IMR-90 (cell line): ENCODE data around the gene DBN1. TPM values are rescaled to one million over a fixed set of nuclear protein-coding genes. Genes with fewer than 3 reads are reported as not detected.

Source experiments
- ATAC-seq: fragments of 200-7000 bp; cut with Tn5 transposase; 2 replicates; pipeline ENCODE4 v1.9.1; 2020; ENCODE audit warnings: low read depth, mild to moderate bottlenecking, moderate library complexity
- BruUV-seq: library from RNA; stranded (reverse); fragments of 400-500 nt; replicated peaks from 2 replicates; lab custom pipeline; 2021; lab: Mats Ljungman, UMichigan
- CTCF ChIA-PET: fragments of 300-600 bp; formaldehyde crosslinking; extraction: SDS; loops from one replicate; lab custom pipeline; 2021; ENCODE audit warnings: antibody characterized with exemption; lab: Yijun Ruan, JAX
- POLR2A ChIA-PET: fragments of 300-600 bp; sonication (Branson Sonifier 250); formaldehyde crosslinking; loops from one replicate; lab custom pipeline; 2022; ENCODE audit warnings: antibody characterized with exemption; ENCODE audit not compliant: unreplicated experiment; lab: Charles Lee
- DNase-seq: peaks from one replicate; pipeline ENCODE4 v3.0.0; 2013
- H2AFZ ChIP-seq: replicated peaks from 2 replicates; pipeline ENCODE3; 2013; ENCODE audit warnings: low read length, mild to moderate bottlenecking; ENCODE audit not compliant: poor library complexity
- H2AK5ac ChIP-seq: 2 replicates; pipeline ENCODE4 v1.6.1; 2013; ENCODE audit warnings: low read depth, low read length, inconsistent platforms
- H2AK9ac ChIP-seq: replicated peaks from 2 replicates; pipeline ENCODE3; 2013; ENCODE audit warnings: mild to moderate bottlenecking, low read depth, low read length, moderate library complexity; ENCODE audit not compliant: poor library complexity
- H2BK120ac ChIP-seq: 2 replicates; pipeline ENCODE4 v1.6.1; 2013; ENCODE audit warnings: low read depth, low read length, inconsistent platforms
- H2BK15ac ChIP-seq: 3 replicates; pipeline ENCODE4 v1.6.1; 2013; ENCODE audit warnings: low read depth, low read length, inconsistent platforms
- H2BK20ac ChIP-seq: 2 replicates; pipeline ENCODE4 v1.6.1; 2013; ENCODE audit warnings: low read depth, mild to moderate bottlenecking, inconsistent platforms, low read length, moderate library complexity
- H2BK5ac ChIP-seq: 2 replicates; pipeline ENCODE4 v1.6.1; 2013; ENCODE audit warnings: mild to moderate bottlenecking, low read depth, low read length, inconsistent platforms; ENCODE audit not compliant: poor library complexity, severe bottlenecking
- H3K14ac ChIP-seq: replicated peaks from 2 replicates; pipeline ENCODE4 v1.6.1; 2013; ENCODE audit warnings: low read depth, low read length, inconsistent platforms
- H3K18ac ChIP-seq: 2 replicates; pipeline ENCODE4 v1.6.1; 2013; ENCODE audit warnings: low read depth, low read length, control low read depth
- H3K23ac ChIP-seq: 2 replicates; pipeline ENCODE4 v1.6.1; 2013; ENCODE audit warnings: low read depth, low read length, inconsistent platforms
- H3K27ac ChIP-seq: 2 replicates; pipeline ENCODE4 v1.5.1; 2013; ENCODE audit warnings: mild to moderate bottlenecking, control low read depth, low read length; ENCODE audit not compliant: insufficient read depth
- H3K27me3 ChIP-seq: 2 replicates; pipeline ENCODE4 v1.6.1; 2013; ENCODE audit warnings: low read length; ENCODE audit not compliant: control insufficient read depth, insufficient read depth
- H3K36me3 ChIP-seq: 2 replicates; pipeline ENCODE4 v1.6.1; 2013; ENCODE audit warnings: low read length, mixed read lengths; ENCODE audit not compliant: control insufficient read depth, insufficient read depth
- H3K4ac ChIP-seq: 2 replicates; pipeline ENCODE4 v1.6.1; 2013; ENCODE audit warnings: low read depth, low read length, inconsistent platforms
- H3K4me1 ChIP-seq: 2 replicates; pipeline ENCODE4 v1.6.1; 2013; ENCODE audit warnings: low read length, mixed read lengths; ENCODE audit not compliant: control insufficient read depth, insufficient read depth
- H3K4me2 ChIP-seq: 2 replicates; pipeline ENCODE4 v1.6.1; 2013; ENCODE audit warnings: low read depth, mild to moderate bottlenecking, control low read depth, low read length, moderate library complexity
- H3K4me3 ChIP-seq: 2 replicates; pipeline ENCODE4 v1.5.1; 2013; ENCODE audit warnings: low read depth, mild to moderate bottlenecking, control low read depth, low read length, moderate library complexity; ENCODE audit not compliant: insufficient read depth
- H3K56ac ChIP-seq: 2 replicates; pipeline ENCODE4 v1.6.1; 2013; ENCODE audit warnings: low read length, inconsistent platforms; ENCODE audit not compliant: insufficient read depth; ENCODE audit errors: extremely low read depth
- H3K79me1 ChIP-seq, 2 experiments: 2 replicates each; pipeline ENCODE4 v1.6.1; 2013; ENCODE audit warnings: low read length in 2 of 2, inconsistent platforms in 1 of 2, low read depth in 1 of 2
- H3K9ac ChIP-seq: 2 replicates; pipeline ENCODE4 v1.6.1; 2013; ENCODE audit warnings: low read depth, low read length, control low read depth
- H3K9me1 ChIP-seq: 2 replicates; pipeline ENCODE4 v1.6.1; 2013; ENCODE audit warnings: low read length, inconsistent platforms; ENCODE audit not compliant: insufficient read depth
- H3K9me3 ChIP-seq: 2 replicates; pipeline ENCODE4 v1.6.1; 2013; ENCODE audit warnings: low read length; ENCODE audit not compliant: control insufficient read depth, insufficient read depth
- H4K20me1 ChIP-seq: 2 replicates; pipeline ENCODE4 v1.6.1; 2013; ENCODE audit warnings: low read length, inconsistent platforms; ENCODE audit not compliant: insufficient read depth
- H4K5ac ChIP-seq: 2 replicates; pipeline ENCODE4 v1.6.1; 2013; ENCODE audit warnings: mild to moderate bottlenecking, low read depth, low read length, control low read depth
- H4K8ac ChIP-seq, 2 experiments: 2 replicates each; pipeline ENCODE4 v1.6.1; 2013; ENCODE audit warnings: low read depth in 2 of 2, low read length in 2 of 2, control low read depth in 1 of 2, inconsistent platforms in 1 of 2
- H4K91ac ChIP-seq: 2 replicates; pipeline ENCODE4 v1.6.1; 2013; ENCODE audit warnings: low read depth, low read length, inconsistent platforms; ENCODE audit not compliant: insufficient read depth
- CEBPB ChIP-seq: IDR thresholded peaks from 2 replicates; pipeline ENCODE4 v1.6.1; 2012; ENCODE audit warnings: low read depth, low read length, improper control_type of control experiment
- FOS ChIP-seq: fragments of 150-350 bp; IDR thresholded peaks from 2 replicates; pipeline ENCODE4 v1.6.1; 2016; ENCODE audit warnings: low read depth, low read length
- MAFK ChIP-seq: IDR thresholded peaks from 2 replicates; pipeline ENCODE4 v1.6.1; 2012; ENCODE audit warnings: low read depth, low read length, improper control_type of control experiment
- MAZ ChIP-seq: IDR thresholded peaks from 2 replicates; pipeline ENCODE4 v1.6.1; 2012; ENCODE audit warnings: low read depth, mild to moderate bottlenecking, low read length, improper control_type of control experiment, moderate library complexity, borderline replicate concordance
- NFE2L2 ChIP-seq: fragments of 150-350 bp; IDR thresholded peaks from 2 replicates; pipeline ENCODE4 v1.6.1; 2016; ENCODE audit warnings: low read depth, mild to moderate bottlenecking, low read length
- RAD21 ChIP-seq: IDR thresholded peaks from 2 replicates; pipeline ENCODE4 v1.6.1; 2012; ENCODE audit warnings: low read length, improper control_type of control experiment
- SMC3 ChIP-seq: fragments of 150-350 bp; IDR thresholded peaks from 2 replicates; pipeline ENCODE4 v1.6.1; 2016; ENCODE audit warnings: low read depth, mild to moderate bottlenecking, antibody characterized with exemption, low read length, moderate library complexity
- WGBS, 2 experiments: methylation state at CpG; one replicate each; pipeline versions ENCODE4 v1.1.5 to v1.1.7; 2013; ENCODE audit warnings: missing lambda C conversion rate in 2 of 2; ENCODE audit not compliant: insufficient read length in 1 of 2; ENCODE audit errors: extremely low coverage in 2 of 2; 5-methylcytosine and 5-hydroxymethylcytosine counted together
- dilution Hi-C: fragments of 300-500 bp; cut with HindIII; formaldehyde crosslinking; loops from one replicate; pipeline ENCODE4 v1.14.3; 2018; ENCODE audit warnings: low sequenced_read_pairs; ENCODE audit not compliant: unreplicated experiment
- in situ Hi-C: fragments of 300-500 bp; cut with MboI; formaldehyde crosslinking; loops from 3 replicates; pipeline ENCODE4 v1.14.3; 2019; ENCODE audit warnings: low sequenced_read_pairs, inconsistent platforms, mixed read lengths
- intact Hi-C: fragments of 100-400 bp; cut with micrococcal nuclease; formaldehyde crosslinking; loops from 2 replicates; pipeline ENCODE4 v1.10.0; 2022
- polyA plus RNA-seq, 3 experiments: library from polyadenylated mRNA; depleted of rRNA; stranded (reverse); fragments of >200 nt; gene quantifications; 2 replicates each; pipeline ENCODE4 v1.2.3, GENCODE V29; 2012; ENCODE audit warnings: low replicate concordance in 1 of 3
- total RNA-seq: library from RNA; depleted of rRNA; stranded (reverse); fragments of >200 nt; gene quantifications from 2 replicates; pipeline ENCODE4 v1.2.3, GENCODE V29; 2012
- TF ChIP-seq, protein P1 (sequence below): conservative IDR thresholded peaks from 2 replicates; pipeline ENCODE4 v1.5.1; 2012; ENCODE audit warnings: mild to moderate bottlenecking, low read depth, low read length, improper control_type of control experiment
- TF ChIP-seq, protein P2 (sequence below): fragments of 150-350 bp; IDR thresholded peaks from 2 replicates; pipeline ENCODE4 v1.6.1; 2017; ENCODE audit warnings: mild to moderate bottlenecking, antibody characterized with exemption, low read length, low read depth

DBN1 gene
- total and polyA plus RNA-seq, 2 of the 4 experiments (the other 2 are of a cell fraction) = 122 to 187 TPM

DNA sequence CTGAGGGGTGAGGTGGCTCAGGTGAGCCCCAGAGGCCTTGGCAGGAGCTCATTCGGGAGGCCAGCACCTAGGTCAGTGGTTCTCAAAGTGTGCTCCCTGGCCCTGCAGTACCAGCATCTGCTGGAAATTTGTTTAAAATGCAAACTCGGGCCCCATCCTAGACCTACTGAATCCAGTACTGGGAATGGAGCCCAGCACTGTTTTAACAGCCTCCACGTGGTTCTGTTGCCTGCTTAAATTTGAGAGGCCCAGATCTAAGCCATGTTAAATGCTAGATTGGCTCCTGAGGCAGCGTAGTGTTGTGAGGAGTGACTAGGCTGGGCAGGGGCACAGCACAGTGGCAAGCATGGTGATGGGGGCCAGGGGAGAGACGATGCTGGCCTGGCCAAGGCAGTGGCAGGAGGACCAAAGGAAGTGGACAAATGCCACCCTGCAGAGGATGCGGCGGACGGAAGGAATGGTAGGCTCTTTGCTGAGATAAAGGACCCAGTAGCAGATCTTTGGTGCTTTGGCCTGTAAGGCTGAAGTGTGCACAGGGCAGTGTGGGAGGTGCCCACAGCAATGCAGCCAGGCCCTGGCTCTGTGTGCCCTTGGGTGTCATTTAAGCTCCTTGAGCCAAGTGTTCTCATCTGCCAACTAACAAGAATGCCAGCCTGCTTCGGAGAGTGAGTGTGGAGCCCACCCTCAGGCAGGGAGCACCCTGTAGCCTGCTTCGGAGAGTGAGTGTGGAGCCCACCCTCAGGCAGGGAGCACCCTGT lies 22.6 kb downstream of the DBN1 start (continued):
- TF ChIP-seq NFE2L2 = no peak

DNA sequence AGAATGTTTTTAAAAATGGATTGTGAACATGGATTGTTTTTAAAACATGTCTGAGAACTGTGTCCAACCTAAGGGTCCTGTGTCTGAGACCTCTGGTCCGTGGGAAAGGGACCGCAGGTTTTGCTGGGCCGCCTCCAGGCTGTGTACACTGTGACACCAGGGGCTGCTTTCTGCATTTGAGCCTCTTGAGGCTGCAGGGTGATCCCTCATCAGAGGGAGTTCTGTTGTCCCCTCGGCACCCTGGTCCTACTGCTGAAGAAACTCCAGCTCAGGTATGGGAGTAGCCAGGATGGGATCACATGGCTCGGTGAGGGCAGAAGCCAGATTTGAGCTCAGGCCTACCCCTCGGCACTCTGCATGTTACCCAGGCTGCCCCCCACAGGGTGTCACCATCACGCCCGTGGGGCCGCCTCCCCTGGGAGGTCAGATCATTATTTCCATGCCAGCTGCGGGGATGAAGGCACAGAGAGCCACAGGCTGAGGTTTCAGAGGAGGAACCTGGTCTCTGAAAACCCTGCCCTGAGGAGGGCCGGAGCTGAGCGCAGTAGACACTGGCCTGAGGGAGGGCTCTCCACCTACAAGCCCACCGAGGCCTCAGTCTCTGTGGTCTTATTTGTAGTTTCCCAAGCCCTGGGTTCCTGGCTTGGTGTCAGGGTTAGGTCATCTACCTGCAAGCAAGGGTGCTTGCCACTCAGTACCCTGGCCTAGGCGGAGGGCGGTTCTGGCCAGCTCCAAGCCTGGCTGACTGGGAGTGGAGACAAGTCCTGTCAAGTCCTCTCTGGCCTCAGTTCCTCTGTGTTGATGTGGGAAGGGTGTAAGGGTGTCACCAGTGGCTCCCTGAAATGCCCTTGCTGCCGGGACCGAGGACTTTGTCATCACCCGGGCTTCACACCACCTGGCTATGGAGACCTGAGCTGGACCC lies 24.0 kb downstream of the DBN1 start:
- Histone ChIP-seq H2BK20ac (no peak overlapping the region), H2AFZ (no peak overlapping the region), H3K27me3 (no peaks in the 10 kb centered on the region), H3K4me3 (no peak overlapping the region), H2BK120ac (no peak overlapping the region), H3K14ac (no peak overlapping the region), H3K9me3 (no peaks in the 10 kb centered on the region), H4K91ac (no peak overlapping the region), H3K36me3 (no peaks in the 10 kb centered on the region), H3K9ac (no peak overlapping the region), H2AK9ac (peak overlapping the region; percentile 70), H2BK5ac (no peak overlapping the region), H4K8ac (no peak overlapping the region), H3K4me1 (peaks cover 13% of the 10 kb centered on the region), H3K9me1 (peaks cover 4% of the 10 kb centered on the region; the same call in 1 of the 2 replicates), H2BK15ac (no peak overlapping the region), H4K5ac (no peak overlapping the region), H2AK5ac (no peak overlapping the region), H4K20me1 (peaks cover 17% of the 10 kb centered on the region), H3K27ac (no peak overlapping the region), H3K79me1 (peaks cover 0 to 4% of the 10 kb centered on the region in 2 experiments; a peak in 1 of 4 replicates), H3K4ac (no peak overlapping the region), H3K56ac (no peak overlapping the region), H3K4me2 (no peak overlapping the region), H3K23ac (no peak overlapping the region), H3K18ac (no peak overlapping the region)
- in situ Hi-C loops = loop anchor here (5.0 kb wide), 2 partner anchors 42 to 137 kb away; partner anchors contain the start of genes F12 and MXD3
- ChIA-PET POLR2A (no interaction called here), CTCF (interaction anchor here (4.7 kb wide), 1 partner anchor 45 kb away, joined by 28 read pairs; no protein-coding TSS in a partner anchor)
- ATAC-seq = no peak
- intact Hi-C loops = no loop called here
- WGBS, 2 experiments = 88% methylated on average over 8 of the region's 18 CpGs; no CpG with 5 or more reads in 1 of the 2 experiments
- dilution Hi-C loops = no loop called here
- no TSS peak for BruUV-seq
- no peak for DNase-seq
- TF ChIP-seq RAD21 = no peak
- TF ChIP-seq, protein P1, sequence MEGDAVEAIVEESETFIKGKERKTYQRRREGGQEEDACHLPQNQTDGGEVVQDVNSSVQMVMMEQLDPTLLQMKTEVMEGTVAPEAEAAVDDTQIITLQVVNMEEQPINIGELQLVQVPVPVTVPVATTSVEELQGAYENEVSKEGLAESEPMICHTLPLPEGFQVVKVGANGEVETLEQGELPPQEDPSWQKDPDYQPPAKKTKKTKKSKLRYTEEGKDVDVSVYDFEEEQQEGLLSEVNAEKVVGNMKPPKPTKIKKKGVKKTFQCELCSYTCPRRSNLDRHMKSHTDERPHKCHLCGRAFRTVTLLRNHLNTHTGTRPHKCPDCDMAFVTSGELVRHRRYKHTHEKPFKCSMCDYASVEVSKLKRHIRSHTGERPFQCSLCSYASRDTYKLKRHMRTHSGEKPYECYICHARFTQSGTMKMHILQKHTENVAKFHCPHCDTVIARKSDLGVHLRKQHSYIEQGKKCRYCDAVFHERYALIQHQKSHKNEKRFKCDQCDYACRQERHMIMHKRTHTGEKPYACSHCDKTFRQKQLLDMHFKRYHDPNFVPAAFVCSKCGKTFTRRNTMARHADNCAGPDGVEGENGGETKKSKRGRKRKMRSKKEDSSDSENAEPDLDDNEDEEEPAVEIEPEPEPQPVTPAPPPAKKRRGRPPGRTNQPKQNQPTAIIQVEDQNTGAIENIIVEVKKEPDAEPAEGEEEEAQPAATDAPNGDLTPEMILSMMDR = no peak
- no peak for TF ChIP-seq FOS
- no peak for TF ChIP-seq SMC3
- no peak for TF ChIP-seq MAFK
- TF ChIP-seq MAZ = no peak
- TF ChIP-seq, protein P2, sequence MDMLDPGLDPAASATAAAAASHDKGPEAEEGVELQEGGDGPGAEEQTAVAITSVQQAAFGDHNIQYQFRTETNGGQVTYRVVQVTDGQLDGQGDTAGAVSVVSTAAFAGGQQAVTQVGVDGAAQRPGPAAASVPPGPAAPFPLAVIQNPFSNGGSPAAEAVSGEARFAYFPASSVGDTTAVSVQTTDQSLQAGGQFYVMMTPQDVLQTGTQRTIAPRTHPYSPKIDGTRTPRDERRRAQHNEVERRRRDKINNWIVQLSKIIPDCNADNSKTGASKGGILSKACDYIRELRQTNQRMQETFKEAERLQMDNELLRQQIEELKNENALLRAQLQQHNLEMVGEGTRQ = no peak
- no peak for TF ChIP-seq CEBPB
- TF ChIP-seq NFE2L2 = no peak
